Endothelial cell of umbilical vein (primary cell): ENCODE results near the gene ATXN1. TPM values are rescaled to one million over a fixed set of nuclear protein-coding genes. Genes with fewer than 3 reads are reported as not detected.

Experiments used
- BruUV-seq: library from RNA; stranded (reverse); fragments of 400-500 nt; replicated peaks from 2 replicates; lab custom pipeline; 2021; lab: Mats Ljungman, UMichigan
- CTCF ChIA-PET: fragments of 300-600, 350-600 bp; sonication (Branson Sonifier 250); formaldehyde crosslinking; loops from one replicate; lab custom pipeline; 2021; ENCODE audit warnings: antibody characterized with exemption, inconsistent platforms; lab: Charles Lee
- POLR2A ChIA-PET: fragments of 300-600, 350-600 bp; sonication (Branson Sonifier 250); formaldehyde crosslinking; loops from one replicate; lab custom pipeline; 2021; ENCODE audit warnings: antibody characterized with exemption, inconsistent platforms; lab: Charles Lee
- DNase-seq: peaks from one replicate; pipeline ENCODE4 v3.0.0-alpha.2; 2011; ENCODE audit warnings: low read depth, low spot score
- FAIRE-seq: peaks from 2 replicates; lab custom pipeline; 2011; peaks lifted over from hg19 to GRCh38; lab: Jason Lieb, UNC
- H2AFZ ChIP-seq: 2 replicates; pipeline ENCODE4 v1.6.0; 2012; ENCODE audit warnings: low read depth, low read length, control low read depth, inconsistent platforms
- H3K27ac ChIP-seq: 2 replicates; pipeline ENCODE4 v1.5.1; 2011; ENCODE audit warnings: low read depth, mild to moderate bottlenecking, control low read depth, low read length, moderate library complexity; ENCODE audit not compliant: insufficient read depth
- H3K27me3 ChIP-seq, 2 experiments: 2 replicates each; pipeline versions ENCODE4 v1.6.0 to v1.6.1; 2011; ENCODE audit warnings: low read length in 2 of 2, mixed read lengths in 1 of 2; ENCODE audit not compliant: control insufficient read depth in 2 of 2, insufficient read depth in 2 of 2
- H3K36me3 ChIP-seq, 2 experiments: 2 replicates in 1 of 2; 3 replicates in 1 of 2; pipeline ENCODE4 v1.5.1; 2011; ENCODE audit warnings: low read length in 2 of 2, mild to moderate bottlenecking in 1 of 2, moderate library complexity in 1 of 2; ENCODE audit not compliant: control insufficient read depth in 2 of 2, insufficient read depth in 2 of 2; ENCODE audit errors: extremely low read depth in 1 of 2
- H3K4me1 ChIP-seq: 3 replicates; pipeline ENCODE4 v1.5.1; 2011; ENCODE audit warnings: mild to moderate bottlenecking, low read length; ENCODE audit not compliant: control insufficient read depth, insufficient read depth; ENCODE audit errors: extremely low read depth
- H3K4me2 ChIP-seq: 2 replicates; pipeline ENCODE4 v1.6.1; 2011; ENCODE audit warnings: low read length, control low read depth, mixed read lengths; ENCODE audit not compliant: insufficient read depth
- H3K4me3 ChIP-seq, 3 experiments: fragments of 200-600 bp in 1 of 3; sonication (generic), shearing (Covaris generic) in 1 of 3; replicated peaks in 1 of 3; 2 replicates each; pipeline ENCODE4 v1.5.1; 2011 to 2016; ENCODE audit warnings: control low read depth in 3 of 3, low read length in 3 of 3, mild to moderate bottlenecking in 2 of 3, inconsistent platforms in 1 of 3, low read depth in 1 of 3, moderate library complexity in 1 of 3; ENCODE audit not compliant: insufficient read depth in 1 of 3
- H3K79me2 ChIP-seq: 2 replicates; pipeline ENCODE4 v1.6.0; 2012; ENCODE audit warnings: low read length, inconsistent platforms; ENCODE audit not compliant: control insufficient read depth, insufficient read depth
- H3K9ac ChIP-seq: replicated peaks from 2 replicates; pipeline ENCODE3; 2011; ENCODE audit warnings: low read length, control low read depth; ENCODE audit not compliant: insufficient read depth; ENCODE audit errors: extremely low read depth
- H3K9me1 ChIP-seq: replicated peaks from 3 replicates; pipeline ENCODE4 v1.6.0; 2011; ENCODE audit warnings: mild to moderate bottlenecking, low read length; ENCODE audit not compliant: control insufficient read depth, insufficient read depth; ENCODE audit errors: extremely low read depth
- H3K9me3 ChIP-seq: replicated peaks from 2 replicates; pipeline ENCODE4 v1.5.1; 2012; ENCODE audit warnings: low read length, inconsistent platforms; ENCODE audit not compliant: control insufficient read depth, insufficient read depth
- H4K20me1 ChIP-seq: replicated peaks from 2 replicates; pipeline ENCODE3; 2011; ENCODE audit warnings: mild to moderate bottlenecking, low read length; ENCODE audit not compliant: control insufficient read depth, insufficient read depth; ENCODE audit errors: extremely low read depth
- EZH2 ChIP-seq: IDR thresholded peaks from 2 replicates; pipeline ENCODE4 v1.6.1; 2012; ENCODE audit warnings: borderline replicate concordance, low read depth, mild to moderate bottlenecking, moderate library complexity, low read length, inconsistent platforms; ENCODE audit not compliant: severe bottlenecking
- FOS ChIP-seq: IDR thresholded peaks from 2 replicates; pipeline ENCODE4 v1.6.1; 2011; ENCODE audit warnings: mild to moderate bottlenecking, low read length, moderate library complexity, borderline replicate concordance; ENCODE audit not compliant: insufficient read depth
- GATA2 ChIP-seq: IDR thresholded peaks from 2 replicates; pipeline ENCODE4 v1.7.0; 2011; ENCODE audit warnings: low read depth, mild to moderate bottlenecking, moderate library complexity, mixed read lengths, low read length; ENCODE audit not compliant: insufficient read length, insufficient read depth
- JUN ChIP-seq: IDR thresholded peaks from 2 replicates; pipeline ENCODE4 v1.6.1; 2011; ENCODE audit warnings: borderline replicate concordance, low read depth; ENCODE audit not compliant: insufficient read length, insufficient read depth
- MYC ChIP-seq: IDR thresholded peaks from one replicate; pipeline ENCODE4 v1.6.1; 2011; ENCODE audit warnings: mild to moderate bottlenecking, low read depth, low read length
- POLR2A ChIP-seq: IDR thresholded peaks from 2 replicates; pipeline ENCODE4 v1.6.1; 2012; ENCODE audit warnings: low read depth, mild to moderate bottlenecking, control low read depth, low read length
- POLR2AphosphoS5 ChIP-seq: IDR thresholded peaks from 2 replicates; pipeline ENCODE4 v1.6.1; 2012; ENCODE audit warnings: low read depth, mild to moderate bottlenecking, control low read depth, low read length, moderate library complexity; ENCODE audit not compliant: insufficient read depth
- dilution Hi-C: fragments of 300-500 bp; cut with MboI; formaldehyde crosslinking; loops from one replicate; pipeline ENCODE4 v1.15.0; 2019; ENCODE audit warnings: low sequenced_read_pairs; ENCODE audit not compliant: extremely low pct_ligation_motif_present
- intact Hi-C: fragments of 100-400 bp; cut with micrococcal nuclease; formaldehyde crosslinking; loops from one replicate; pipeline ENCODE4 v1.10.0; 2022
- polyA plus RNA-seq, 4 experiments: library from polyadenylated mRNA; depleted of rRNA in 3 of 4; stranded (reverse) in 3 of 4; unstranded in 1 of 4; fragments of >200 nt; gene quantifications; 2 replicates each; pipeline versions ENCODE4 v1.2.1 to v1.2.3, GENCODE V29; 2011 to 2012; ENCODE audit warnings: missing spikeins in 1 of 4
- total RNA-seq: library from RNA; stranded (reverse); gene quantifications from 2 replicates; pipeline ENCODE4 v1.2.3, GENCODE V29; 2021
- TF ChIP-seq, protein P1 (sequence below), 2 donors: IDR thresholded peaks; 1 replicate in 1 of 2; 2 replicates in 1 of 2; pipeline ENCODE4 v1.5.1; 2011; ENCODE audit warnings: low read length in 2 of 2, mild to moderate bottlenecking in 2 of 2, moderate library complexity in 2 of 2, control low read depth in 1 of 2, inconsistent platforms in 1 of 2, low read depth in 1 of 2; ENCODE audit not compliant: insufficient read depth in 1 of 2; ENCODE audit errors: extremely low read depth in 1 of 2
- TF ChIP-seq, protein P2 (sequence below): IDR thresholded peaks from 2 replicates; pipeline ENCODE4 v1.6.1; 2011; ENCODE audit not compliant: insufficient read depth, insufficient read length

The ATXN1 gene
- total and polyA plus RNA-seq, 2 donors (not counting 3 experiments of a cell fraction or from before 2014, with no cell fraction given): 16.4 to 33.0 TPM

GRCh38 chr6:16654701-16655100 is 106.6 kb downstream of the ATXN1 start:
- H3K27ac ChIP-seq: no peak overlapping the region
- peaks cover 5% of the 10 kb centered on the region for H3K4me1 ChIP-seq
- BruUV-seq: no TSS peak
- H3K27me3 ChIP-seq: no peaks in the 10 kb centered on the region
- H3K4me2 ChIP-seq: no peak overlapping the region
- FAIRE-seq (no peak), DNase-seq (no peak)
- dilution Hi-C loops (no loop called here), intact Hi-C loops (no loop called here)
- TF ChIP-seq JUN (no peak), MYC (no peak), GATA2 (no peak), EZH2 (no peak), FOS (no peak), POLR2AphosphoS5 (no peak), POLR2A (no peak)
- TF ChIP-seq, protein P1, sequence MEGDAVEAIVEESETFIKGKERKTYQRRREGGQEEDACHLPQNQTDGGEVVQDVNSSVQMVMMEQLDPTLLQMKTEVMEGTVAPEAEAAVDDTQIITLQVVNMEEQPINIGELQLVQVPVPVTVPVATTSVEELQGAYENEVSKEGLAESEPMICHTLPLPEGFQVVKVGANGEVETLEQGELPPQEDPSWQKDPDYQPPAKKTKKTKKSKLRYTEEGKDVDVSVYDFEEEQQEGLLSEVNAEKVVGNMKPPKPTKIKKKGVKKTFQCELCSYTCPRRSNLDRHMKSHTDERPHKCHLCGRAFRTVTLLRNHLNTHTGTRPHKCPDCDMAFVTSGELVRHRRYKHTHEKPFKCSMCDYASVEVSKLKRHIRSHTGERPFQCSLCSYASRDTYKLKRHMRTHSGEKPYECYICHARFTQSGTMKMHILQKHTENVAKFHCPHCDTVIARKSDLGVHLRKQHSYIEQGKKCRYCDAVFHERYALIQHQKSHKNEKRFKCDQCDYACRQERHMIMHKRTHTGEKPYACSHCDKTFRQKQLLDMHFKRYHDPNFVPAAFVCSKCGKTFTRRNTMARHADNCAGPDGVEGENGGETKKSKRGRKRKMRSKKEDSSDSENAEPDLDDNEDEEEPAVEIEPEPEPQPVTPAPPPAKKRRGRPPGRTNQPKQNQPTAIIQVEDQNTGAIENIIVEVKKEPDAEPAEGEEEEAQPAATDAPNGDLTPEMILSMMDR (IDR thresholded peaks at IDR 0.05; ENCODE audit: extremely low read depth in 1 of 2, insufficient read depth in 1 of 2, low read depth in 1 of 2, low read length in 2 of 2): no peak
- TF ChIP-seq, protein P2, sequence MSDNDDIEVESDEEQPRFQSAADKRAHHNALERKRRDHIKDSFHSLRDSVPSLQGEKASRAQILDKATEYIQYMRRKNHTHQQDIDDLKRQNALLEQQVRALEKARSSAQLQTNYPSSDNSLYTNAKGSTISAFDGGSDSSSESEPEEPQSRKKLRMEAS: no peak
- peaks cover 0 to 4% of the 10 kb centered on the region in 2 experiments for H3K36me3 ChIP-seq
- CTCF ChIA-PET: no interaction called here
- no peak overlapping the region for H2AFZ ChIP-seq
- H3K4me3 ChIP-seq: no peak overlapping the region
- H3K9ac ChIP-seq: no peak overlapping the region
- POLR2A ChIA-PET: no interaction called here
- H3K9me3 ChIP-seq: no peaks in the 10 kb centered on the region
- H3K79me2 ChIP-seq: no peaks in the 10 kb centered on the region
- H3K9me1 ChIP-seq: no peaks in the 10 kb centered on the region
- no peaks in the 10 kb centered on the region for H4K20me1 ChIP-seq
